HCT116 (cell line): Measurements from ENCODE around the gene ARHGAP18.

ENCODE experiments used
- EGR1 ChIP-seq: IDR thresholded peaks from 2 replicates; pipeline ENCODE4 v1.6.1; 2012; ENCODE audit warnings: low read depth
- JUND ChIP-seq: IDR thresholded peaks from 2 replicates; pipeline ENCODE4 v1.6.1; 2012
- POLR2A ChIP-seq: IDR thresholded peaks from 2 replicates; pipeline ENCODE4 v1.7.0; 2011; ENCODE audit warnings: borderline replicate concordance; ENCODE audit not compliant: insufficient read depth, insufficient read length; ENCODE audit errors: extremely low read depth
- RAD21 ChIP-seq: IDR thresholded peaks from 2 replicates; pipeline ENCODE4 v1.6.1; 2012; ENCODE audit warnings: low read depth, mild to moderate bottlenecking
- SP1 ChIP-seq: IDR thresholded peaks from 2 replicates; pipeline ENCODE4 v1.6.1; 2012; ENCODE audit warnings: low read depth
- YY1 ChIP-seq: IDR thresholded peaks from 2 replicates; pipeline ENCODE4 v1.6.1; 2011; ENCODE audit warnings: low read length, low read depth, moderate library complexity, mild to moderate bottlenecking; ENCODE audit not compliant: insufficient replicate concordance; ENCODE audit errors: extremely low read depth
- TF ChIP-seq, protein P1 (sequence below): IDR thresholded peaks from 2 replicates; pipeline ENCODE4 v1.6.1; 2012
- TF ChIP-seq, protein P2 (sequence below), 3 experiments: fragments of 200-600 bp in 1 of 3; sonication (generic) in 1 of 3; IDR thresholded peaks in 2 of 3; conservative IDR thresholded peaks in 1 of 3; 2 replicates each; pipeline ENCODE4 v1.5.1; 2012 to 2017; ENCODE audit warnings: low read depth in 2 of 3, low read length in 2 of 3, antibody characterized with exemption in 1 of 3, borderline replicate concordance in 1 of 3, control low read depth in 1 of 3, mild to moderate bottlenecking in 1 of 3, mixed read lengths in 1 of 3, mixed run types in 1 of 3, moderate library complexity in 1 of 3; ENCODE audit not compliant: insufficient read depth in 1 of 3
- TF ChIP-seq, protein P3 (sequence below): IDR thresholded peaks from 2 replicates; pipeline ENCODE4 v1.6.1; 2012; ENCODE audit warnings: low read depth

DNA sequence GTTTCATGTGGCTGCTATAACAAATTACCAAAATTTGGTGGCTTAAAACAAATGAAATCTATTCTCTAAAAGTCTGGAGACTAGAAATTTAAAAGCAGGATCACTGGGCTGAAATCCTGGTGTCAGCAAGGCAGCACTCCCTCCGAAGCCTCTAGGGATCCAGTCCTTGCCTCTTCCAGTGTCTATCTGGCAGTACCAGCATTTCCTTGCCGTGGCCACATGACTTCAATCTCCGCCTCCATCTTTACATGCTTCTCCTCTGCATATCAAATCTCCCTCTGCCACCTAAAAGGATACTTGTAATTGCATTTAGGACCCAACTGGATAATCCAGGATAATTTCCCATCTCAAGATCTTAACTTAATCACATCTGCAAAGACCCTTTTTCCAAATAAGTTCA is 30.2 kb downstream of the ARHGAP18 start:
- TF ChIP-seq, protein P1, sequence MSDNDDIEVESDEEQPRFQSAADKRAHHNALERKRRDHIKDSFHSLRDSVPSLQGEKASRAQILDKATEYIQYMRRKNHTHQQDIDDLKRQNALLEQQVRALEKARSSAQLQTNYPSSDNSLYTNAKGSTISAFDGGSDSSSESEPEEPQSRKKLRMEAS: no peak
- TF ChIP-seq, protein P2, sequence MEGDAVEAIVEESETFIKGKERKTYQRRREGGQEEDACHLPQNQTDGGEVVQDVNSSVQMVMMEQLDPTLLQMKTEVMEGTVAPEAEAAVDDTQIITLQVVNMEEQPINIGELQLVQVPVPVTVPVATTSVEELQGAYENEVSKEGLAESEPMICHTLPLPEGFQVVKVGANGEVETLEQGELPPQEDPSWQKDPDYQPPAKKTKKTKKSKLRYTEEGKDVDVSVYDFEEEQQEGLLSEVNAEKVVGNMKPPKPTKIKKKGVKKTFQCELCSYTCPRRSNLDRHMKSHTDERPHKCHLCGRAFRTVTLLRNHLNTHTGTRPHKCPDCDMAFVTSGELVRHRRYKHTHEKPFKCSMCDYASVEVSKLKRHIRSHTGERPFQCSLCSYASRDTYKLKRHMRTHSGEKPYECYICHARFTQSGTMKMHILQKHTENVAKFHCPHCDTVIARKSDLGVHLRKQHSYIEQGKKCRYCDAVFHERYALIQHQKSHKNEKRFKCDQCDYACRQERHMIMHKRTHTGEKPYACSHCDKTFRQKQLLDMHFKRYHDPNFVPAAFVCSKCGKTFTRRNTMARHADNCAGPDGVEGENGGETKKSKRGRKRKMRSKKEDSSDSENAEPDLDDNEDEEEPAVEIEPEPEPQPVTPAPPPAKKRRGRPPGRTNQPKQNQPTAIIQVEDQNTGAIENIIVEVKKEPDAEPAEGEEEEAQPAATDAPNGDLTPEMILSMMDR (IDR thresholded peaks at IDR 0.05 in 2 of 3, conservative IDR thresholded peaks at IDR 0.05 in 1 of 3; ENCODE audit: borderline replicate concordance in 1 of 3, insufficient read depth in 1 of 3, low read depth in 2 of 3, low read length in 2 of 3): no peak
- TF ChIP-seq, protein P3, sequence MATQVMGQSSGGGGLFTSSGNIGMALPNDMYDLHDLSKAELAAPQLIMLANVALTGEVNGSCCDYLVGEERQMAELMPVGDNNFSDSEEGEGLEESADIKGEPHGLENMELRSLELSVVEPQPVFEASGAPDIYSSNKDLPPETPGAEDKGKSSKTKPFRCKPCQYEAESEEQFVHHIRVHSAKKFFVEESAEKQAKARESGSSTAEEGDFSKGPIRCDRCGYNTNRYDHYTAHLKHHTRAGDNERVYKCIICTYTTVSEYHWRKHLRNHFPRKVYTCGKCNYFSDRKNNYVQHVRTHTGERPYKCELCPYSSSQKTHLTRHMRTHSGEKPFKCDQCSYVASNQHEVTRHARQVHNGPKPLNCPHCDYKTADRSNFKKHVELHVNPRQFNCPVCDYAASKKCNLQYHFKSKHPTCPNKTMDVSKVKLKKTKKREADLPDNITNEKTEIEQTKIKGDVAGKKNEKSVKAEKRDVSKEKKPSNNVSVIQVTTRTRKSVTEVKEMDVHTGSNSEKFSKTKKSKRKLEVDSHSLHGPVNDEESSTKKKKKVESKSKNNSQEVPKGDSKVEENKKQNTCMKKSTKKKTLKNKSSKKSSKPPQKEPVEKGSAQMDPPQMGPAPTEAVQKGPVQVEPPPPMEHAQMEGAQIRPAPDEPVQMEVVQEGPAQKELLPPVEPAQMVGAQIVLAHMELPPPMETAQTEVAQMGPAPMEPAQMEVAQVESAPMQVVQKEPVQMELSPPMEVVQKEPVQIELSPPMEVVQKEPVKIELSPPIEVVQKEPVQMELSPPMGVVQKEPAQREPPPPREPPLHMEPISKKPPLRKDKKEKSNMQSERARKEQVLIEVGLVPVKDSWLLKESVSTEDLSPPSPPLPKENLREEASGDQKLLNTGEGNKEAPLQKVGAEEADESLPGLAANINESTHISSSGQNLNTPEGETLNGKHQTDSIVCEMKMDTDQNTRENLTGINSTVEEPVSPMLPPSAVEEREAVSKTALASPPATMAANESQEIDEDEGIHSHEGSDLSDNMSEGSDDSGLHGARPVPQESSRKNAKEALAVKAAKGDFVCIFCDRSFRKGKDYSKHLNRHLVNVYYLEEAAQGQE: no peak
- TF ChIP-seq YY1 (peak; percentile 30), SP1 (peak; percentile 6; the same call in 1 of the 2 replicates), POLR2A (no peak), RAD21 (no peak), JUND (no peak), EGR1 (no peak)
